ENCODE results near the gene KLF11.
"Not testable (repeated sequence)": the region's sequence is repeated elsewhere in the genome, so short reads cannot be mapped to it uniquely, and the experiment has no call there.

The KLF11 gene

GRCh38 chr2:10089565-10090190 lies 46.3 kb downstream of the KLF11 start:
- no peak for DNase-seq

DNA sequence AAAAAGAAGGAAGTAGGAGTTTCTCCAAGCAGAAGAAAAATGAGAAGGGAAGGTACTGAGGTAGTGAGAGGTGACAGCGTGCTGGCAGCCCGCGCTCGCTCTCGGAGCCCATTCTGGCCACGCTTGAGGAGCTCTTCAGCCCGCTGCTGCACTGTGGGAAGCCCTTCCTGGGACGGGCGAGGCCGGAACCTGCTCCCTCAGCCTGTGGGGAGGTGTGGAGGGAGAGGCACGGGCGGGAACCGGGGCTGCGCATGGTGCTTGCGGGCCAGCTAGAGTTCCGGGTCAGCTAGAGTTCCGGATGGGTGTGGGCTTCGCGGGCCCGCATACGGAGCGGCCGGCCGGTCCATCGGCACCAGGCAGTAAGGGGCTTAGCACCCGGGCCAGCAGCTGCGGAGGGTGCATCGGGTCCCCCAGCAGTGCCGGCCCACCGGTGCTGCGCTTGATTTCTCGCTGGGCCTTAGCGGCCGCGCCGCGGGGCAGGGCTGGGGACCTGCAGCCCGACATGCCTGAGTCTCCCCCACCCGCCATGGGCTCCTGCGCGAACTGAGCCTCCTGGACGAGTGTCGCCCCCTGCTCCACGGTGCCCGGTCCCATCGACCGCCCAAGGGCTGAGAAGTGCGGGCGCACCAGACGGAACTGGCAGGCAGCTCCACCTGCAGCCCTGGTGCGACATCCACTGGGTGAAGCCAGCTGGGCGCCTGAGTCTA lies 48.0 kb downstream of the KLF11 start:
- DNase-seq, result no peak

DNA sequence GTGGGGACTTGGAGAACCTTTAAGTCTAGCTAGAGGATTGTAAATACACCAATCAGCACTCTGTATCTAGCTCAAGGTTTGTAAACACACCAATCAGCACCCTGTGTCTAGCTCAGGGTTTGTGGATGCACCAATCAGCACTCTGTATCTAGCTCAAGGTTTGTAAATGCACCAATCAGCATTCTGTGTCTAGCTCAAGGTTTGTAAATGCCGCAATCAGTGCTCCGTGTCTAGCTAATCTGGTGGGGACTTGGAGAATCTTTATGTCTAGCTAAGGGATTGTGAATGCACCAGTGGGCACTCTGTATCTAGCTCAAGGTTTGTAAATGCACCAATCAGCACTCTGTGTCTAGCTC lies 48.5 kb downstream of the KLF11 start:
- not testable (repeated sequence) for DNase-seq

DNA sequence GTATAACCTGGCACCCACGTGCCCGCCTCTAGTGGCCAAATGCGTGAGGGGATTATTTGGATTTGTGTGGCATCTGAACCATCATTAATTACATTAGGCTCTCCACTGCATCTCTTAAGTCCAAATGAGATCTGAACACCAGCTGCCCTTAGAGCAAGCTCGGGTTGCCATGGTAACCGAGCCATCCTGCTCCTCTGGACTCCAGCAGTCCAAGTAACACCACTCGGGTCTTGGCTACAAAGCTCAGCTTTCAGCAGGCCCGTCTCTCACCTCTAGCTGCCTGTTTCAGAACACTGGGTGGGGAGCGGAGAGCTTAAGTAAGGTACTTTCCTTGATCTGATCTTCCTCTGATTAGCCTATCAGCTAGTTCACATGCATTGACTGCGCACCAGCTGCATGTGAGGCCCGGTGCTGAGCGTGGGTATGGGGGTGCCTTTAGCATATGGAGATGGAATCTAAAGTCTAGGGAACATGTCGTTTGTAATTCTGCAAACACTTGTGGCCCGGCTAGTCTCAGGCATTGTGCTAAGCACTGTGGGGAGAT lies 51.0 kb downstream of the KLF11 start:
- peak; percentile 64 for DNase-seq

DNA sequence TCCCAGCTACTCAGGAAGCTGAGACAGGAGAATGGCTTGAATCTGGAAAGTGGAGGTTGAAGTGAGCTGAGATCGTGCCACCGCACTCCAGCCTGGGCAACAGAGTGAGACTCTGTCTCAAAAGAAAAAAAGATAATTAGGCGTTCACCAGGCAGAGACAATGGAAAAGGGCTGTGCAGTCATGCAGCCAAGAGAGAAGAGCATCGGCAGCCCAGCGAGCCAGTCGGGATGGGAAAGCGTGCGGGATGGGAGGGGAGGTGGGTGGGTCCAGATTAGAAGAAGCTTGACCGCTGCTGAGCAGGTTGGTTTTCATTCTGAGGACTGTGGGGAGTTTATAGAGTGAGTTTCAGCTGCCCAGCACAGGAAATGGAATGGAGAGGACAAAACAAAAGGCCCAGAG lies 51.8 kb downstream of the KLF11 start:
- DNase-seq, result no peak

DNA sequence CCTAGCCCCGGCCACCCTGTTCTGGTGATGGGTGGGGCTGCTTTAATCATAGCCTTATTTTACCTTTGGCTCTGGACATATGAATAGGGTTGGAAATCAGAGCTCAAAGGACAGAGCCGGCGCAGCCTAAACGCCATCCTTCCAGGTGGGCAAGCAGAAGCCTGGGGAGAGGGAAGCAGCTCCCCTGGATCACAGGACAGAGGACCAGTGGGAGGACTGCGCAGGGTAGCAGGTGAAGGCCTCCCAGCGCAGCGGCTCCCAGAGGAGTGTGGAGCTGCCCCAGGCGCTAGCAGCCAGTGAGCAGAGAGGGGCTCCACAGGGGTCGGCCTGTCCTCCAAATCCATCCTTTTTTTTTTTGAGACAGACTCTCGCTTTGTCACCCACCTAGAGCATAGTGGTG lies 53.3 kb downstream of the KLF11 start:
- no peak for DNase-seq

DNA sequence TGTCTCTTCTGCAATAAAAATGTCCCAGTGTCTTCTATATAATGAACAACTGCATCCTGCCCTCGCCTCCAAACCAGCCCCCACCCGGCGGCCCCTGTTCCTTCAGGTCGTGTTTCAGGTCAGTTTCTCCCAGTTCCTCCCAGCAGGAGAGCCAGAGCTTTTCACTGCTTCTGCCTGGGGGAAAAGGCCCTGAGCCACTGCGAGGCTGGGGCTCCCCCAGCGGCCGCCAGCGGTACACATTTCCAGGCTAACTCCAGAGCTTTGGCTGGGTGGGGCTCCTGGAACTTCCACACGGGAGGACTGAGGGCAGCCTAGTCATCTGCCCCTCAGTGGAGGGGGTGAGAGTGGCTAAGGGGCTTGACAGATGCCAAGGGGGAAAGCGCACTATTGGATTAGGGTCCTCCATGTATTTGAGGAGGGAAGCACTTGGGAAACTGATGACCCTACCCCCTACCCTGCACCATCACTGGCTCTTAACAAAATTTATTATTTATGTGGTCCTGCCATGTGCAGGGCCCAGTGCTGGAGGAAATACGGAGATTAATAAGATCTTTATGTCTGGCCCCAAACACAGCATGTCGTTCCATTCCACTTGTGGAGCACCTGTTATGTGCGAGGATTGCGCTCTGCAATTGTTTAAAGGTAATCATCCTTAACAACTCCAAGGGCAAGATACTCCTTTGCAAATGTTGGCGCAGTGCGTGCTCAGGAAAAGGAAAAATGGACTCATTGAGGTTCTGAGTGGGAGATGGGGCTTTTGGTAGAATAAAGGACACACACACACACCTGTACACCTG lies 54.2 kb downstream of the KLF11 start:
- DNase-seq, result peak; percentile 71

DNA sequence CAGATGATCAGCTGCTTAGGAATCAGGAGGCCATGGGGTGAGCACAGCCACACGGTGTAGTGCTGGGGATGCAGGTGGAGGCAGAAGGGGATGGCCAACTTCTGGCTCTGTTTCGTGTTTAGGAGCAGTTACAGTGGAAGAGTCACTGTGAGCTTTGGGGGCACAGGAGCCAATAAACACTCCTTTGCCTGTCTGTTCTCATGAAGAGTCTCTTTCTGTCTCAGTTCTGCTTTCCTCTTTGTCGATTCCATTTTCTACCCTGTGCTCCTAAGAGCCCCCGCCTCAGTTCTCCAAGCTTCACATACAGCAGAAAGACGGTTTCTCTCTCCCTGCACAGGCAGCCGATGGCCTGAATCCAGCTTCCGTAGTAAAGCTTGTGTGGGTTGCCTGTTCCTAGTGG lies 58.1 kb downstream of the KLF11 start:
- no peak for DNase-seq

DNA sequence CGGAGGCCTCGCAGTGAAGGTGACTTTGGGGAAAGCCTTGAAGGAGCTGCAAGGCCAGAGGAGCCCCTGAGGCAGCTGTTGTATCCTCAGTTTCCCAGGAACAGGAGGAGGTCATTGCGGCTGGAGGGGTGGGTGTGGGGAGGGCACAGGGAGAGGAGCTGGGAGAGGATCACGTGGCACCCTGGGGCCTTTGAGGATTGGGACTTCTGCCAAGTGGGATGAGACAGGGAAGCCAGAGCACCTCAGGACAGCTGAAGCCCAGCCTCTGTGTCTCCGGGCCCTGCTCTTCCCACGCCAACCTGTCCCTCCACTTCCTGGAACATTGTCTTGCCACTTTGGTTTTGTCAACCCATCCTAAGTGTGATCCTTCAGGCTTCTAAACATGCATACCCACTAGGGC lies 59.8 kb downstream of the KLF11 start:
- DNase-seq, result no peak
